Type B pancreatic cell (in vitro differentiated cells): ENCODE data around the gene NAP1L5. TPM values are rescaled to one million over a fixed set of nuclear protein-coding genes. Genes with fewer than 3 reads are reported as not detected.

ENCODE experiments used
- DNase-seq: peaks from one replicate; pipeline ENCODE4 v3.0.0; 2021; ENCODE audit warnings: mixed read lengths; ENCODE audit not compliant: unreplicated experiment; ENCODE audit errors: extremely low spot score
- H3K27ac Mint-ChIP-seq: 2 replicates; pipeline ENCODE4 v1.8.0; 2021; ENCODE audit warnings: mild to moderate bottlenecking, mixed read lengths
- H3K27me3 Mint-ChIP-seq: 2 replicates; pipeline ENCODE4 v1.8.0; 2021; ENCODE audit warnings: mixed read lengths
- H3K36me3 Mint-ChIP-seq: 2 replicates; pipeline ENCODE4 v1.8.0; 2021; ENCODE audit warnings: mixed read lengths
- H3K4me1 Mint-ChIP-seq: one replicate; pipeline ENCODE4 v1.8.0; 2021; ENCODE audit warnings: mixed read lengths; ENCODE audit not compliant: unreplicated experiment
- H3K4me3 Mint-ChIP-seq: 2 replicates; pipeline ENCODE4 v1.8.0; 2021; ENCODE audit warnings: mild to moderate bottlenecking, mixed read lengths
- H3K9me3 Mint-ChIP-seq: 2 replicates; pipeline ENCODE4 v1.8.0; 2021; ENCODE audit warnings: mixed read lengths
- CTCF ChIP-seq: fragments of 200-600 bp; sonication (generic); conservative IDR thresholded peaks from 2 replicates; pipeline ENCODE4 v1.5.0; 2021; ENCODE audit warnings: antibody characterized with exemption, mild to moderate bottlenecking
- total RNA-seq: library from RNA; stranded (reverse); gene quantifications from 2 replicates; pipeline ENCODE4 v1.2.1, GENCODE V29; 2021; ENCODE audit warnings: low replicate concordance

Gene NAP1L5
- total RNA-seq, 1 donor from 2014 or later, result 5.2 TPM

GRCh38 chr4:88681209-88681608 lies 16.4 kb downstream of the NAP1L5 start:
- H3K9me3 Mint-ChIP-seq, result peaks cover 7% of the 10 kb centered on the region
- H3K4me1 Mint-ChIP-seq, result no peaks in the 10 kb centered on the region
- DNase-seq, result no peak
- no peak overlapping the region for H3K27ac Mint-ChIP-seq
- H3K4me3 Mint-ChIP-seq, result no peak overlapping the region
- peaks cover 27% of the 10 kb centered on the region for H3K36me3 Mint-ChIP-seq
- H3K27me3 Mint-ChIP-seq, result no peaks in the 10 kb centered on the region
- no peak for TF ChIP-seq CTCF

GRCh38 chr4:88675543-88675942 lies 22.1 kb downstream of the NAP1L5 start:
- Mint-ChIP-seq H3K4me3 (no peak overlapping the region), H3K27me3 (no peaks in the 10 kb centered on the region), H3K9me3 (no peaks in the 10 kb centered on the region), H3K4me1 (peaks cover 4% of the 10 kb centered on the region), H3K36me3 (peaks cover 14% of the 10 kb centered on the region), H3K27ac (no peak overlapping the region)
- TF ChIP-seq CTCF, result no peak
- no peak for DNase-seq

GRCh38 chr4:88674979-88675378 lies 22.6 kb downstream of the NAP1L5 start:
- no peaks in the 10 kb centered on the region for H3K27me3 Mint-ChIP-seq
- no peaks in the 10 kb centered on the region for H3K9me3 Mint-ChIP-seq
- no peak overlapping the region for H3K4me3 Mint-ChIP-seq
- H3K36me3 Mint-ChIP-seq, result peaks cover 13% of the 10 kb centered on the region
- peaks cover 4% of the 10 kb centered on the region for H3K4me1 Mint-ChIP-seq
- DNase-seq, result no peak
- TF ChIP-seq CTCF, result no peak
- no peak overlapping the region for H3K27ac Mint-ChIP-seq

GRCh38 chr4:88674565-88674964 lies 23.1 kb downstream of the NAP1L5 start:
- no peak for DNase-seq
- Mint-ChIP-seq H3K9me3 (no peaks in the 10 kb centered on the region), H3K36me3 (peaks cover 9% of the 10 kb centered on the region), H3K4me1 (peaks cover 4% of the 10 kb centered on the region), H3K27me3 (no peaks in the 10 kb centered on the region), H3K27ac (no peak overlapping the region), H3K4me3 (no peak overlapping the region)
- TF ChIP-seq CTCF, result no peak

GRCh38 chr4:88673886-88674285 lies 23.7 kb downstream of the NAP1L5 start:
- Mint-ChIP-seq H3K27me3 (no peaks in the 10 kb centered on the region), H3K36me3 (peaks cover 9% of the 10 kb centered on the region), H3K9me3 (no peaks in the 10 kb centered on the region), H3K27ac (no peak overlapping the region), H3K4me1 (peaks cover 4% of the 10 kb centered on the region), H3K4me3 (no peak overlapping the region)
- no peak for DNase-seq
- no peak for TF ChIP-seq CTCF

GRCh38 chr4:88672987-88673386 lies 24.6 kb downstream of the NAP1L5 start:
- DNase-seq, result no peak
- Mint-ChIP-seq H3K4me1 (peaks cover 4% of the 10 kb centered on the region), H3K36me3 (peaks cover 9% of the 10 kb centered on the region), H3K4me3 (no peak overlapping the region), H3K27ac (no peak overlapping the region), H3K9me3 (no peaks in the 10 kb centered on the region), H3K27me3 (no peaks in the 10 kb centered on the region)
- TF ChIP-seq CTCF, result peak; percentile 78
